MCF 10A (cell line): Measurements from ENCODE around the gene SLC9A8. TPM values are rescaled to one million over a fixed set of nuclear protein-coding genes. Genes with fewer than 3 reads are reported as not detected.

Experiments used
- BruUV-seq: library from RNA; stranded (reverse); fragments of 400-500 nt; replicated peaks from 2 replicates; lab custom pipeline; 2021; lab: Mats Ljungman, UMichigan
- CTCF ChIA-PET: fragments of 300-600 bp; sonication (Branson Sonifier 250); formaldehyde crosslinking; extraction: SDS; loops from one replicate; lab custom pipeline; 2021; ENCODE audit warnings: antibody characterized with exemption, inconsistent platforms; lab: Yijun Ruan, JAX
- POLR2A ChIA-PET: fragments of 300-600, 350-650 bp; sonication (Branson Sonifier 250); formaldehyde crosslinking; extraction: SDS; loops from one replicate; lab custom pipeline; 2020; ENCODE audit warnings: antibody characterized with exemption, inconsistent platforms; lab: Yijun Ruan, JAX
- DNase-seq: peaks from one replicate; pipeline ENCODE4 v3.0.0-alpha.2; 2018; ENCODE audit not compliant: unreplicated experiment
- H3K27ac Mint-ChIP-seq: one replicate; pipeline ENCODE4 v1.8.0; 2022; ENCODE audit warnings: mild to moderate bottlenecking, low read depth, mixed read lengths; ENCODE audit not compliant: unreplicated experiment
- H3K27me3 Mint-ChIP-seq: one replicate; pipeline ENCODE4 v1.8.0; 2022; ENCODE audit warnings: mixed read lengths; ENCODE audit not compliant: insufficient read depth, unreplicated experiment
- H3K36me3 Mint-ChIP-seq: one replicate; pipeline ENCODE4 v1.8.0; 2022; ENCODE audit warnings: mild to moderate bottlenecking, moderate library complexity, mixed read lengths; ENCODE audit not compliant: insufficient read depth, unreplicated experiment
- H3K4me1 Mint-ChIP-seq: one replicate; pipeline ENCODE4 v1.8.0; 2022; ENCODE audit warnings: mixed read lengths; ENCODE audit not compliant: insufficient read depth, unreplicated experiment
- H3K4me3 Mint-ChIP-seq: one replicate; pipeline ENCODE4 v1.8.0; 2022; ENCODE audit warnings: mild to moderate bottlenecking, moderate library complexity, mixed read lengths; ENCODE audit not compliant: unreplicated experiment
- H3K9me3 Mint-ChIP-seq: one replicate; pipeline ENCODE4 v1.8.0; 2022; ENCODE audit warnings: mixed read lengths; ENCODE audit not compliant: unreplicated experiment
- intact Hi-C: fragments of 100-400 bp; cut with micrococcal nuclease; formaldehyde crosslinking; loops from 2 replicates; pipeline ENCODE4 v1.14.1; 2022
- total RNA-seq: library from RNA; stranded (reverse); gene quantifications from 2 replicates; pipeline ENCODE4 v1.2.3, GENCODE V29; 2022
- TF ChIP-seq, protein P1 (sequence below): fragments of 200-600 bp; IDR thresholded peaks from one replicate; pipeline ENCODE4 v1.8.0; 2022; ENCODE audit warnings: antibody characterized with exemption, mild to moderate bottlenecking; ENCODE audit not compliant: unreplicated experiment

The SLC9A8 gene
- total RNA-seq, 1 experiment from 2014 or later = 14.6 TPM

DNA sequence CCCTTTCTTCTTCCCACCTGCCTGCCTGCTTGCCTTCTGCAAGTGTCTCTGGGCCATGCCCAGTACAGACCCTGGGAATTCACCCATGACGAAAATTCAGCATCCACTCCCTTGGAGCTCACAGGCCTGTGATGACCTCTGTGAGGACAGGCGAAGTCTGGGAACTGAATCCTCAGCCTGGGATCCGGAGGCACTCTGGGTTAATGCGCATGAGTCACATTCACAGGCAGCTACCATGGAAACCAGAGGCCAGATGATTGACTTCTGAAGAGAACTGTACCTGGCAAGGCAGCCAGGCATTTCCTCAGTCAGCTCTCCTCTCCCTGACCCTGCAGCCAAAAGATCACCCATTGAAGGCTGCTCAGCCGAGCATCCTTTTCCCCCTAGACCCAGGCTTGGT, 41.0 kb downstream of the SLC9A8 start:
- POLR2A ChIA-PET = interaction anchor here (0.5 to 1.1 kb wide), 6 partner anchors 21 to 264 kb away, joined by 3 to 6 read pairs (median 3); no protein-coding TSS in a partner anchor
- Mint-ChIP-seq H3K36me3 (peaks cover 46% of the 10 kb centered on the region), H3K4me1 (peaks cover 14% of the 10 kb centered on the region), H3K27ac (no peak overlapping the region), H3K9me3 (no peaks in the 10 kb centered on the region), H3K4me3 (no peak overlapping the region), H3K27me3 (no peaks in the 10 kb centered on the region)
- intact Hi-C loops = no loop called here
- peak; percentile 73 for DNase-seq
- TF ChIP-seq, protein P1, sequence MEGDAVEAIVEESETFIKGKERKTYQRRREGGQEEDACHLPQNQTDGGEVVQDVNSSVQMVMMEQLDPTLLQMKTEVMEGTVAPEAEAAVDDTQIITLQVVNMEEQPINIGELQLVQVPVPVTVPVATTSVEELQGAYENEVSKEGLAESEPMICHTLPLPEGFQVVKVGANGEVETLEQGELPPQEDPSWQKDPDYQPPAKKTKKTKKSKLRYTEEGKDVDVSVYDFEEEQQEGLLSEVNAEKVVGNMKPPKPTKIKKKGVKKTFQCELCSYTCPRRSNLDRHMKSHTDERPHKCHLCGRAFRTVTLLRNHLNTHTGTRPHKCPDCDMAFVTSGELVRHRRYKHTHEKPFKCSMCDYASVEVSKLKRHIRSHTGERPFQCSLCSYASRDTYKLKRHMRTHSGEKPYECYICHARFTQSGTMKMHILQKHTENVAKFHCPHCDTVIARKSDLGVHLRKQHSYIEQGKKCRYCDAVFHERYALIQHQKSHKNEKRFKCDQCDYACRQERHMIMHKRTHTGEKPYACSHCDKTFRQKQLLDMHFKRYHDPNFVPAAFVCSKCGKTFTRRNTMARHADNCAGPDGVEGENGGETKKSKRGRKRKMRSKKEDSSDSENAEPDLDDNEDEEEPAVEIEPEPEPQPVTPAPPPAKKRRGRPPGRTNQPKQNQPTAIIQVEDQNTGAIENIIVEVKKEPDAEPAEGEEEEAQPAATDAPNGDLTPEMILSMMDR = no peak
- CTCF ChIA-PET = interaction anchor here (0.5 to 3.9 kb wide), 9 partner anchors 8 to 320 kb away, joined by 3 to 20 read pairs (median 3); no protein-coding TSS in a partner anchor
- BruUV-seq = no TSS peak

DNA sequence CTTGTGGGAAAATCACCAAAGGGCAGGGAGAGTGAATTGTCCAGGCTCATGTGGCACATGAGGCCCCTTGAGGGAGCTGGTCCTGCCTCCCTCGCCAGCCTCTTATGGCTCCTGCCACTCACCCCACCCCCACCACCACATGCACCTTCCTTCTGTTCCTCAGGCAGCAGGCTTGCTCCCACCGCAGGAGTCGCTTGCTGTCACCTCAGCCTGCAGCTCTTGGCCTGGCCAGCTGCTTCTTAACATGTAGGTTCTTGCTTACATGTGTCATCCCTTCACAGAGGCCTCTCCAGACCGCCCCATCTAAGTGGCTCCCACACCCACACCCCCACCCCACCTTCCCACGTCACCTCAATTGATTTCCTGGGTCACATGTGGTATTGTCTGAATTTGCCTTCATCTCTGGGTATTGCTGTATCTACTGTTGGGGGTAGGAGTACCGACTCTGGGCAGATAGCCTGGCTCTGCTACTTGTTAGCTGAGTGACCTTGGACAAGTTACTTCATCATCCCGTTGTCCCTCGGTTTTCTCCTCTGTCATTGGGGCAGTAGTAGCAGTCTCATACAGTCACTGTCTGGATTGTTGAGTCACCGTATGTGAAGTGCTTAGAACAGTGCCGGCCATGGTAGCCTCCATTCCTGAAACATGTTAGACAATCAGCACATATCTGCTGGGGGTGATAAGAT, 41.7 kb downstream of the SLC9A8 start:
- no TSS peak for BruUV-seq
- no peak for DNase-seq
- intact Hi-C loops = no loop called here
- H3K4me1 Mint-ChIP-seq = peaks cover 14% of the 10 kb centered on the region
- H3K36me3 Mint-ChIP-seq = peaks cover 41% of the 10 kb centered on the region
- CTCF ChIA-PET = interaction anchor here (0.6 to 3.9 kb wide), 11 partner anchors 9 to 538 kb away, joined by 3 to 20 read pairs (median 3); no protein-coding TSS in a partner anchor
- TF ChIP-seq, protein P1 = no peak
- no peaks in the 10 kb centered on the region for H3K9me3 Mint-ChIP-seq
- H3K27ac Mint-ChIP-seq = no peak overlapping the region
- H3K4me3 Mint-ChIP-seq = no peak overlapping the region
- POLR2A ChIA-PET = interaction anchor here (0.6 to 1.1 kb wide), 4 partner anchors 20 to 264 kb away, joined by 3 to 6 read pairs (median 3); no protein-coding TSS in a partner anchor
- no peaks in the 10 kb centered on the region for H3K27me3 Mint-ChIP-seq

DNA sequence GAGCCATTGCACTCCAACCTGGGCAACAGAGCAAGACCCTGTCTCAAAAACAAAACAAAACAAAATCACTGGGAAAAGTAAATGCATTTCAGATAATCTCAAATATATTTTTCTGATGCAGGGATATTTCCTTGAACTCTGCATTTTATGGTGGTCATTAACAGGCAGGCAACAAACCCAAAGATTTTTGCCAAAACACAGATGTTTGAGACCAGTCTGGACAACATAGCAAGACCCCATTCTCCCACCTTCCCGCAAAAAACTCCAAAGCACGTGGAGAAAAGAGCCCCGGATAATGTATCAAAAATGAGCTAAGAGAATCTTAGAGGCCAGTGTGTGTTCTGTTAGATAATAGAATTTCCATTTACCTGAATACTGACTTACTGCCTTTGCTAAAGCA, 44.3 kb downstream of the SLC9A8 start:
- Mint-ChIP-seq H3K9me3 (no peaks in the 10 kb centered on the region), H3K27me3 (no peaks in the 10 kb centered on the region), H3K27ac (no peak overlapping the region), H3K4me1 (peaks cover 7% of the 10 kb centered on the region), H3K36me3 (peaks cover 30% of the 10 kb centered on the region), H3K4me3 (no peak overlapping the region)
- no TSS peak for BruUV-seq
- no peak for DNase-seq
- TF ChIP-seq, protein P1 = no peak
- ChIA-PET CTCF (interaction anchor here (0.6 to 3.9 kb wide), 7 partner anchors 11 to 316 kb away, joined by 3 to 20 read pairs (median 5); no protein-coding TSS in a partner anchor), POLR2A (interaction anchor here (1.3 kb wide), 1 partner anchor 59 kb away, joined by 3 read pairs; the partner anchor contains the start of gene SPATA2)
- intact Hi-C loops = no loop called here

DNA sequence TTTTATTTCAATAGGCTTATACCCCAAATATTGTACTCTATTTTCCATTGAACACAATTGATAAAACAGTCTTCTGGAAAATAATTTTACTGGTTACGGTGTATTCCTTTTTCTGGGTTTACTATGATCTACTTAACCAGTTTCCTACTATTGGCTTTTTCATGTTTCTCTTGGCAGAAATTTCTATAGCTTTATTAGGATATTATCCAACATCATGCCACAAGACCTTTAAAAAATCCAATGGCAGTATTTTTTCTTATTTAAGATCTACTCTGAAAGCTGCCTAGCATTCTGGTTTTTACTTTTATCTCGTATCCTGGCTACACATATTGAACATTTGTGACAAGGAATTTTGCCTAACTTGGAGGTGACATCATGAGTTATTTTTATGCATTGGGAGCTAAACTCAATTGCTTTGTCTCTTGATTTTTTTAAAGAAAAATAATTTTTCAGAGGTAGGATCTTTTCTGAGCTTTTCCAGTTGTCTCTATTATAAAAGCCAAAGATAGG, 45.5 kb downstream of the SLC9A8 start:
- ChIA-PET POLR2A (interaction anchor here (0.9 to 1.3 kb wide), 3 partner anchors 8 to 58 kb away, joined by 3 to 4 read pairs (median 4); partner anchors contain the start of gene SPATA2), CTCF (interaction anchor here (0.6 to 1.6 kb wide), 5 partner anchors 12 to 297 kb away, joined by 3 to 5 read pairs (median 3); no protein-coding TSS in a partner anchor)
- DNase-seq = no peak
- BruUV-seq = no TSS peak
- Mint-ChIP-seq H3K27me3 (no peaks in the 10 kb centered on the region), H3K9me3 (no peaks in the 10 kb centered on the region), H3K4me1 (peaks cover 7% of the 10 kb centered on the region), H3K27ac (no peak overlapping the region), H3K36me3 (peaks cover 24% of the 10 kb centered on the region), H3K4me3 (no peak overlapping the region)
- intact Hi-C loops = no loop called here
- TF ChIP-seq, protein P1 = no peak
